ENCODE data around the gene EGR4.

Gene EGR4

DNA sequence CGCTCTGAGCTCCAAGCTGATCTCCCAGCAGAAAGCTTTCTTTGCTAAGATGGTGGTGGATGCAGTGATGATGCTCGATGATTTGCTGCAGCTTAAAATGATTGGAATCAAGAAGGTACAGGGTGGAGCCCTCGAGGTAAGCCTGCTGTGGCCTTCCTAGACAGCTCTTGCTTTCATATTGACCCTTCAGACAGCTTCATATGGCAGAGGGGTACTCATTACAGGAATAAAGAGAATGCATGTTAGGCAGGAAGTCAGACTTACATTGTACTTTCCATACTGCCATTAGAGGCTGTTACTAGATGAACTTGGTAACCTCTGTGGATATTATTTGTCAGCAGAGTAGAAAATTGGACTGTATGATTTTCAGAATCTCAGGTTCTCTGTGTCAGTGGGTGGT lies 48.8 kb downstream of the EGR4 start:
- DNase-seq: no peak

DNA sequence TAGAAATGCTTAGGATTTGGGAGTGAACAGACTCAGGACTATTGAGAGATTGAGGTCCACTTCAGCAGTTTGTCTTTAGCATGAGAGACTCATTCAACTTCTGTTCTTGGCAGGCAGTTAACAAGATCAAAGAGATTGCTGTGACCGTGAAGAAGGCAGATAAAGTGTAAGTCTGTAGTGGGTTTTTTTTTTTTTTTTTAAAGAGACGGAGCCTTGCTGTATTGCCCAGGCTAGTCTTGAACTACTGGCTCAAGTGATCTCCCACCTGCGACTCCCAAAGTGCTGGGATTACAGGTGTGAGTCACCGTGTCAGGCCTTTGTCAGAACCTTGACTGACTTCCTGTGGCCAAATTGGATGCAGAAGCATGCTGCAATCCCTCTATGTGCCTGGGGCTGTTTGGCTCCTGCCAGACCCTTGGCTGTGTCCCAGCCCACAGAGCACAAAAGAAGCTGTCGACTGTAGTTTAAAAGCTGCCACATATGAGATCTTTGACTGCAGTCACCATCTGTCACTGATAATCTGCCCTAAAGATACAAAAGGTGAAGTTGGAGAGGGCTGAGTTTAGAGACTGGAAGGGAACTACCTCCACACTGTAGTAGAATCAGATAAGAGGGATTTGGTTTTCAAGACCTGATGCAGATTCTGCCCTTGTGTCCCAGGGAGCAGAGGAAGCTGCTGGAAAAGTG lies 49.3 kb downstream of the EGR4 start:
- DNase-seq: no peak
